Caco-2 (cell line): ENCODE data around the gene RAB24. TPM values are rescaled to one million over a fixed set of nuclear protein-coding genes. Genes with fewer than 3 reads are reported as not detected.

ENCODE experiments used
- BruUV-seq: library from RNA; stranded (reverse); fragments of 400-500 nt; replicated peaks from 2 replicates; lab custom pipeline; 2021; lab: Mats Ljungman, UMichigan
- CTCF ChIA-PET: fragments of 300-600 bp; sonication (Branson Sonifier 250); formaldehyde crosslinking; loops from one replicate; lab custom pipeline; 2022; ENCODE audit warnings: antibody characterized with exemption; lab: Charles Lee
- POLR2A ChIA-PET: fragments of 300-600 bp; sonication (Branson Sonifier 250); formaldehyde crosslinking; loops from one replicate; lab custom pipeline; 2022; ENCODE audit warnings: antibody characterized with exemption; lab: Charles Lee
- DNase-seq, 2 experiments: peaks; one replicate each; pipeline versions ENCODE4 v3.0.0 to v3.0.0-alpha.2; 2020 to 2022
- H3K27me3 ChIP-seq: replicated peaks from 2 replicates; pipeline ENCODE4 v1.6.0; 2011; ENCODE audit warnings: low read length; ENCODE audit not compliant: control insufficient read depth, insufficient read depth
- H3K36me3 ChIP-seq: 2 replicates; pipeline ENCODE4 v1.5.1; 2011; ENCODE audit warnings: low read length; ENCODE audit not compliant: control insufficient read depth, insufficient read depth
- H3K4me1 ChIP-seq: fragments of 250-450 bp; sonication (Bioruptor Pico); 2 replicates; pipeline ENCODE4 v1.5.1; 2020; ENCODE audit warnings: mild to moderate bottlenecking
- H3K4me3 ChIP-seq: 2 replicates; pipeline ENCODE4 v1.5.1; 2011; ENCODE audit warnings: low read depth, mild to moderate bottlenecking, control low read depth, low read length
- H3K9me3 ChIP-seq: fragments of 250-450 bp; sonication (Bioruptor Pico); 2 replicates; pipeline ENCODE4 v1.5.1; 2020; ENCODE audit warnings: mild to moderate bottlenecking, moderate library complexity
- H3K27ac Mint-ChIP-seq: one replicate; pipeline ENCODE4 v1.8.0; 2022; ENCODE audit warnings: mixed read lengths; ENCODE audit not compliant: unreplicated experiment
- H3K27me3 Mint-ChIP-seq: one replicate; pipeline ENCODE4 v1.8.0; 2022; ENCODE audit warnings: mixed read lengths; ENCODE audit not compliant: insufficient read depth, unreplicated experiment
- H3K36me3 Mint-ChIP-seq: one replicate; pipeline ENCODE4 v1.8.0; 2022; ENCODE audit warnings: mild to moderate bottlenecking, mixed read lengths; ENCODE audit not compliant: insufficient read depth, unreplicated experiment
- H3K4me1 Mint-ChIP-seq: one replicate; pipeline ENCODE4 v1.8.0; 2022; ENCODE audit warnings: low read depth, mixed read lengths; ENCODE audit not compliant: unreplicated experiment
- H3K4me3 Mint-ChIP-seq: one replicate; pipeline ENCODE4 v1.8.0; 2022; ENCODE audit warnings: mild to moderate bottlenecking, moderate library complexity, mixed read lengths; ENCODE audit not compliant: unreplicated experiment
- H3K9me3 Mint-ChIP-seq: one replicate; pipeline ENCODE4 v1.8.0; 2022; ENCODE audit warnings: mixed read lengths; ENCODE audit not compliant: unreplicated experiment
- intact Hi-C: fragments of 100-400 bp; cut with micrococcal nuclease; formaldehyde crosslinking; loops from one replicate; pipeline ENCODE4 v1.10.0; 2022; ENCODE audit not compliant: unreplicated experiment
- total RNA-seq: library from RNA; stranded (reverse); gene quantifications from 2 replicates; pipeline ENCODE4 v1.2.3, GENCODE V29; 2022
- TF ChIP-seq, protein P1 (sequence below), 2 experiments: fragments of 200-600 bp in 1 of 2; IDR thresholded peaks; 1 replicate in 1 of 2; 2 replicates in 1 of 2; pipeline versions ENCODE4 v1.5.1 to v1.8.0; 2011 to 2022; ENCODE audit warnings: antibody characterized with exemption in 1 of 2, control low read depth in 1 of 2, inconsistent platforms in 1 of 2, low read depth in 1 of 2, low read length in 1 of 2, mild to moderate bottlenecking in 1 of 2, moderate library complexity in 1 of 2; ENCODE audit not compliant: insufficient read depth in 1 of 2, severe bottlenecking in 1 of 2, unreplicated experiment in 1 of 2

RAB24 gene
- total RNA-seq, 1 experiment from 2014 or later, result 29.9 TPM

DNA sequence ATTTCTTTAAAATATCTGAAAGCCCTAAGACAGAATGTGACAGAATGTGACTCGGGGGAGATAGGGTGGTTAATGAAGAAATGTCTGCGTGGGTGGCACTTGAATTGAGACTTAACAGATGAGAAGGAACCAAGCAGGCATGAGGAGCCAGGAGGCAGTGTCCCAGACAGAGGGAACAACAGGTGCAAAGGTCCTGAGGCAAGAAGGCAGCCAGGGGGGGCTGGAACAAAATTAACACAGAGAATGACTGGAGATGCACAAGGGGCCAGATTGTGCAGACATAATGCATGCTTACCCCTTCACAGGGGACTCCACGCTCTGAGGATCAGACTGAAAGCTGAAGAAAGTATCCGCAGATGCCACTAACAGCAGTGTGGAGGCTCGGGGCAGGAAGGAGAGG lies 46.2 kb upstream of the RAB24 start:
- CTCF ChIA-PET, result no interaction called here
- H3K4me3 ChIP-seq, result no peak overlapping the region
- peaks cover 9% of the 10 kb centered on the region for H3K9me3 Mint-ChIP-seq
- TF ChIP-seq, protein P1, sequence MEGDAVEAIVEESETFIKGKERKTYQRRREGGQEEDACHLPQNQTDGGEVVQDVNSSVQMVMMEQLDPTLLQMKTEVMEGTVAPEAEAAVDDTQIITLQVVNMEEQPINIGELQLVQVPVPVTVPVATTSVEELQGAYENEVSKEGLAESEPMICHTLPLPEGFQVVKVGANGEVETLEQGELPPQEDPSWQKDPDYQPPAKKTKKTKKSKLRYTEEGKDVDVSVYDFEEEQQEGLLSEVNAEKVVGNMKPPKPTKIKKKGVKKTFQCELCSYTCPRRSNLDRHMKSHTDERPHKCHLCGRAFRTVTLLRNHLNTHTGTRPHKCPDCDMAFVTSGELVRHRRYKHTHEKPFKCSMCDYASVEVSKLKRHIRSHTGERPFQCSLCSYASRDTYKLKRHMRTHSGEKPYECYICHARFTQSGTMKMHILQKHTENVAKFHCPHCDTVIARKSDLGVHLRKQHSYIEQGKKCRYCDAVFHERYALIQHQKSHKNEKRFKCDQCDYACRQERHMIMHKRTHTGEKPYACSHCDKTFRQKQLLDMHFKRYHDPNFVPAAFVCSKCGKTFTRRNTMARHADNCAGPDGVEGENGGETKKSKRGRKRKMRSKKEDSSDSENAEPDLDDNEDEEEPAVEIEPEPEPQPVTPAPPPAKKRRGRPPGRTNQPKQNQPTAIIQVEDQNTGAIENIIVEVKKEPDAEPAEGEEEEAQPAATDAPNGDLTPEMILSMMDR (IDR thresholded peaks at IDR 0.05; ENCODE audit: insufficient read depth in 1 of 2, low read depth in 1 of 2, low read length in 1 of 2, severe bottlenecking in 1 of 2, unreplicated experiment in 1 of 2), result no peak
- H3K27ac Mint-ChIP-seq, result no peak overlapping the region
- 0 out of 2 replicates have a peak, but pooled peaks cover 2% of the 10 kb centered on the region for H3K36me3 ChIP-seq
- no peaks in the 10 kb centered on the region for H3K27me3 ChIP-seq
- no peaks in the 10 kb centered on the region for H3K9me3 ChIP-seq
- H3K4me1 Mint-ChIP-seq, result peaks cover 26% of the 10 kb centered on the region
- intact Hi-C loops, result loop anchor here (2.0 kb wide), 2 partner anchors 21 to 37 kb away; no protein-coding TSS in a partner anchor
- peaks cover 44% of the 10 kb centered on the region for H3K36me3 Mint-ChIP-seq
- no peak for DNase-seq
- no peaks in the 10 kb centered on the region for H3K27me3 Mint-ChIP-seq
- peaks cover 12% of the 10 kb centered on the region; the same call in 1 of the 2 replicates for H3K4me1 ChIP-seq
- peak overlapping the region; percentile 95 for H3K4me3 Mint-ChIP-seq
- POLR2A ChIA-PET, result no interaction called here
- BruUV-seq, result no TSS peak

DNA sequence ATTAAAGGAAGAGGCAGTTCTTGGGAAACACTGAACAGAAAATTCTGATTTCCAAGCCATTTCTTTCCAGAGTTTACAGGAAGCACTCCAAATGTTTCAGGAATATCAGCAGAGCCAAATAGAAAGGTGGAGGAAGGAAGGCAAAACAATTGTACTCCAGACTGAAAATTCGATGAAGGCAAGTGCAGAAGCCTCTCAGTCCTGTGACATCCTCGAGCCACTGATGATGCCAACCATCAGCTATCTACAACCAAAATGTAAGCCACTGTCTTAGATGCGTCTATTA lies 45.8 kb upstream of the RAB24 start:
- peaks cover 22% of the 10 kb centered on the region for H3K4me1 Mint-ChIP-seq
- peaks cover 5% of the 10 kb centered on the region for H3K9me3 Mint-ChIP-seq
- TF ChIP-seq, protein P1 (IDR thresholded peaks at IDR 0.05; ENCODE audit: insufficient read depth in 1 of 2, low read depth in 1 of 2, low read length in 1 of 2, severe bottlenecking in 1 of 2, unreplicated experiment in 1 of 2), result no peak
- intact Hi-C loops, result no loop called here
- H3K27ac Mint-ChIP-seq, result no peak overlapping the region
- CTCF ChIA-PET, result interaction anchor here (0.8 kb wide), 1 partner anchor 22 kb away, joined by 3 read pairs; no protein-coding TSS in a partner anchor
- peaks cover 12% of the 10 kb centered on the region; the same call in 1 of the 2 replicates for H3K4me1 ChIP-seq
- H3K36me3 ChIP-seq, result 0 out of 2 replicates have a peak, but pooled peaks cover 2% of the 10 kb centered on the region
- no peaks in the 10 kb centered on the region for H3K27me3 ChIP-seq
- H3K9me3 ChIP-seq, result no peaks in the 10 kb centered on the region
- peak overlapping the region; percentile 95 for H3K4me3 Mint-ChIP-seq
- POLR2A ChIA-PET, result no interaction called here
- DNase-seq, result no peak
- no TSS peak for BruUV-seq
- H3K36me3 Mint-ChIP-seq, result peaks cover 49% of the 10 kb centered on the region
- H3K27me3 Mint-ChIP-seq, result no peaks in the 10 kb centered on the region
- no peak overlapping the region for H3K4me3 ChIP-seq

DNA sequence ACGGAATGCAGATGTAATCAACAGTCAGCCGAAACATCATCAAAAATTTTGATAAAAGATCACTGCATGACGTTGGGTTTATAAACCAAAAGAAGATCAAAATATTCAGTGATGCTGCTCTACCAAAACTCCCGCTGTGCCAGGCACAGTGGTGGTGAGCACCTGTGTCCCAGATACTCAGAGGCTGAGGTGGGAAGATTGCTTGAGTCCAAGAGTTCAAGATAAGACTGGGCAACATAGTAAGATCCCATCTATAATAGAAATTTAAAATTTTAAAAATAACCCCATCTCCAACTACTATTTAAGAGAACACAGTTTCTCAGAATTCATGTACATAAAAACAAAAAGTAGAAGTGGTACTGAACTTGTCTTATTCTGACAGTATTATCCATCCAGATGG lies 44.2 kb upstream of the RAB24 start:
- Mint-ChIP-seq H3K4me1 (peaks cover 18% of the 10 kb centered on the region), H3K36me3 (peaks cover 56% of the 10 kb centered on the region), H3K27ac (no peak overlapping the region), H3K4me3 (no peak overlapping the region), H3K27me3 (no peaks in the 10 kb centered on the region), H3K9me3 (no peaks in the 10 kb centered on the region)
- peaks cover 12% of the 10 kb centered on the region; the same call in 1 of the 2 replicates for H3K4me1 ChIP-seq
- no peaks in the 10 kb centered on the region for H3K9me3 ChIP-seq
- no peaks in the 10 kb centered on the region for H3K27me3 ChIP-seq
- POLR2A ChIA-PET, result no interaction called here
- intact Hi-C loops, result no loop called here
- no TSS peak for BruUV-seq
- CTCF ChIA-PET, result no interaction called here
- H3K4me3 ChIP-seq, result no peak overlapping the region
- no peak for DNase-seq
- 0 out of 2 replicates have a peak, but pooled peaks cover 2% of the 10 kb centered on the region for H3K36me3 ChIP-seq
- TF ChIP-seq, protein P1 (IDR thresholded peaks at IDR 0.05; ENCODE audit: insufficient read depth in 1 of 2, low read depth in 1 of 2, low read length in 1 of 2, severe bottlenecking in 1 of 2, unreplicated experiment in 1 of 2), result no peak
